Fibroblast of skin of scalp (primary cell): Measurements from ENCODE around the gene CLIC3.

ENCODE experiments used
- DNase-seq: peaks from one replicate; pipeline ENCODE4 v3.0.0-alpha.2; 2013

The CLIC3 gene

DNA sequence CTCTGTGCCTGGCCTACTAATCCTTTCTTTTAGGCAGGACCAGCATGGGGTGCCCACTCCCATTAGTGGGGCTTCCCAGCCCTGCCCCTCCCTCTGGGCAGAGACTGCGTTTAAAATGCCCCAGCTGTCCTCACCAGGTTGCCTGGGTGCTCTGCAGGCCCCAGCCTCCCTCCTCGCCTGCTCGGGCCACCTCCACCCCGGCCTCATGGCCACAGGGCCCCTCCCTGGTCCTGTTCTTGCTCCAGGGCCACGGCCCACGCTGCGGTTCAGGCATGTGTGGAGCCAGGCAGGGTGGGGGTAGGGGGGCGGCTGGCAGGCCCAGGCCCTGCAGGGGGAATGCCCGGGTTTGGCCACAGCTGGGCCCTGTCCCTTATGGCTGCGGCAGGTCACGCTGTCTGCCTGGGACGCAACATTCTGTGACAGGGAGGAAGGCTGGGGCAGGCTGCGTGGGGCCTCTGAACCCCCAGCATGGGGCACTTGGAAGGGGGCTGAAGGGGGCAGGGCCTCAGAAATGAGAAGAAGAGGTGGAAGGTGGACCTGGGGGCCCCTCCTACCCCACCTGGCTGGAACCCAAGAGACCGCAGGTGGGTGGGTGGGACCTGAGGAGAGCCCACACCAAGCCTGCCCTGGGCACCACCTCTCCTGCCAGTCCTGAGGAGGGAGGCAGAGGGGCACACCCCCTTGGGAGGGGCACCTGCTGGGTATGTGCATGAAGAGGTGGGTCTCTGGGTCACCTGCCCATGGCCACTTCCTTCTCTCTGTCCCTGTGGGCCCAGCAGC lies 44.6 kb downstream of the CLIC3 start, which contains the start of gene LCN12:
Gene LCN12, plus strand, starts transcription at position 733 of the 780 bp plus-strand sequence. CDS start 55 bp downstream, outside the sequence.
- no peak for DNase-seq

DNA sequence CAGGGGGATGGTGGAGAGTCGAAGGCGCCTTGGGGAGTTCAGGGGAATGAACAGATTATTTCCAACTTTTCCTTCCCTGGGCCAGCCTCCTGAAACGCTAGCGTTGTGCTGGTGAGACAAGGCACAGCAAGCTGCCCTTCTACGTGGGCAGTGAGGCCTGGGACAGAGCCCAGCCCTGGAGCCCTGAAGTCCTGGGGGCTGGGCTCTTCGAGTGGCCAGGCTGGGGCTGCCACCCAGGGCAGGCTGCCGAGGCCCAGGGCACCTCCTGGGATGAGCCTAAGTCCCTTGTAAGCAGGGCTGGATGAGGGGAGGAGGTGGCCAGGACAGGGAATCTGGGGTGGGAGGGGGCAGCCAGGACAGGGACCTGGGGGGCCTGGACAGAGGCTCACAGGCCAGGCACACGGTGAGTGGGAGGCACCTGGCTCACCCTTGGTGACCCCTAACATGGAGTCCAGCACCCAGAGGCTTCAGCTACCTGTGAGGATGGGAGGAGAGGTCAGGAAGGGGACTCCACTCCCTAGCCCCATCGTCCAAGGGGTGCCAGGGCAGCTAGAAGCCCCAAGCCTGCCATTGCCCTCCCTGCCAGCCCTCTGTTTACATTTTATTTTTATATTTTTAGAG lies 45.6 kb downstream of the CLIC3 start:
- no peak for DNase-seq

DNA sequence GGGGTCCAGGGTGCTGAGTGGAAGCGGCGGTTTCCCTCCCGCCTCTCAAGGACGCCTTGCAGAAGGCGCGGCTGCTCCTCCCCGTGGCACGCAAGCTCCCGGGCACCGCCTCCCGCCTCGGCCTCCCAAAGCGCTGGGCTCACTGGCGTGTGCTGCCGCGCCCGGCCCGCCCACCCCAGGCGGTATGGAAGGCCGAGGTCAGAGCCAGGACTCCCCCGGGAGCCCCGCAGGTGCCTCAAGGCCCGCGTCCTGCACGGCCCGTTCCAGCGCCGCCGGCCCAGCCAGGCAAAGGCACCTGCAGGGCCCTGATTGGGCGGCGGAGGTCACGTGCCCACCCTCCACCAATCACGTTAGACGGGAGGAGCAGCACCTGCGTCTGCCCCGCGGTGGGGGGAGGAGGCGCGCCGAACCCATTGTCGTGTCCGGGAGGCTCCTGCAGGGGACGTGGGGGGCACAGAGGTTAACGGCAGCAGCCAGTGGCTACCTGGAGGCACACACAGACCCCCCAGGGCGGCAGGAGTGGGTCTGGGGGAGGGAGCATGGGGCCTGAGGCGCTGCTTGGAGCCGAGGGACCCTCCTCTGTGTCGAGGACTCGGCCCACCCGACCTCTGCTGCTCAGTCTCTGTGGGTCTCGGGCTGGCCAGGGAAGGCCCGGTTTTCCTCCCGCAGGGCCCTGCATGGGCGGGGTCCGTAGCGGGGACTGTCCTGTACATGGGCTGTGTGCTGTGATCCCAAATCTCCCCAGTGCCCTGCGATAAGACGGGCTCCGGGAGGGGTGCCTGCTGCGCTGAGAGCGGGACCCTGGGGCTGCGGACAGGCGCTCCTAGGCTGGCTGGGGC lies 46.3 kb downstream of the CLIC3 start:
- peak; percentile 75 for DNase-seq

DNA sequence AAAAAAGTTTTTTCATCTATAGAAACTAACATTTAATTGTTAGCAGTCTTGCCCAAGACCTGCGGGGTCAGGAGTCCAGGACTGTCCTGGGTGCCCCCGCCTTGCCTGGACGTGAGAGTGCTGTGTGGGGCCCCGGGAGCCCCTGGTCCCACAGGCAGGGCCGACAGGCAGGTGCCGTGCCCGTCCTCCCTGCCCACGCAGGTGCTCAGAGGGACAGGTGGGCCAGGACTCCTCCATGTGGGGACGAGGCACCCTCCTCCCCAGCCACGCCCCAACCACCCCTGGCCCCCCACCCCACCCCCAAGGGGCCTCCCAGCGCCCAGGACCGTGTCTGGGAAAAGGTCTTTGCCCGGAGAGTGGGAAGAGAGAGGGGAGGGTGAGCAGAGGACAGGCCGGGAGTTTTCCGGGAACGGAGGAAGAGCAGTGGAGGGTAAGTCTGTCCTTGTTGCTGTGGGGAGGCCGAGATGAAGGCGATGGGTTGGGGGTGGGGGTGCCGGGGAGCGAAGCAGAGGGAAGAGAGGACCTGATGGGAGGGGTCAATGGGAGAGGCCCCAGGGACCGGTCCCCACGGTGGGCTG lies 47.0 kb downstream of the CLIC3 start:
- no peak for DNase-seq

DNA sequence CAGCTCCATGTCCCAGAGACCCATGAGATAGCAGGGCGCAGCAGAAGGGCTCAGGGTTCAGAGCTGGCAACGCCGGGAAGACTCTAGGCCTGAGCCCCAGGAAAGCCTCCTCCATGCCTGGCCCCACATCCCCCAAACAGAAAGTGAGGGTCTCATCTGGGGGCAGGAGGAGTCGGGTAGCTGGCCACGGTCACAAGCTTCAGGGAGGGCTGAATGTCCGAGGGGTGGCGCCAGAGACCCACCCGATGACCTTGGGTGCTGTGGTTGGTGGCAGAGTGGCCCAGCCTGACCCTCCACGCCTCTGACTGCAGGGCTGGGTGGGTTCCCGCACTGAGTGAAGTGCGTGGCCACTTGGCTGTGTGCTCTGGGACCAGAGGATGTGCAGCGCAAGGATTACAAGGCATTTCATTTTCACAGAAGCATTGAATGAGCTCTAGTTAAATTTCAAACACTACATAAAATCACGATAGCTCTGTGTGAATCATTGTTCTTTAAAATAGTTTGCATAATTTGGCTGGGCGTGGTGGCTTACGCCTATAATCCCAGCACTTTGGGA lies 48.3 kb downstream of the CLIC3 start:
- peak; percentile 32 for DNase-seq

DNA sequence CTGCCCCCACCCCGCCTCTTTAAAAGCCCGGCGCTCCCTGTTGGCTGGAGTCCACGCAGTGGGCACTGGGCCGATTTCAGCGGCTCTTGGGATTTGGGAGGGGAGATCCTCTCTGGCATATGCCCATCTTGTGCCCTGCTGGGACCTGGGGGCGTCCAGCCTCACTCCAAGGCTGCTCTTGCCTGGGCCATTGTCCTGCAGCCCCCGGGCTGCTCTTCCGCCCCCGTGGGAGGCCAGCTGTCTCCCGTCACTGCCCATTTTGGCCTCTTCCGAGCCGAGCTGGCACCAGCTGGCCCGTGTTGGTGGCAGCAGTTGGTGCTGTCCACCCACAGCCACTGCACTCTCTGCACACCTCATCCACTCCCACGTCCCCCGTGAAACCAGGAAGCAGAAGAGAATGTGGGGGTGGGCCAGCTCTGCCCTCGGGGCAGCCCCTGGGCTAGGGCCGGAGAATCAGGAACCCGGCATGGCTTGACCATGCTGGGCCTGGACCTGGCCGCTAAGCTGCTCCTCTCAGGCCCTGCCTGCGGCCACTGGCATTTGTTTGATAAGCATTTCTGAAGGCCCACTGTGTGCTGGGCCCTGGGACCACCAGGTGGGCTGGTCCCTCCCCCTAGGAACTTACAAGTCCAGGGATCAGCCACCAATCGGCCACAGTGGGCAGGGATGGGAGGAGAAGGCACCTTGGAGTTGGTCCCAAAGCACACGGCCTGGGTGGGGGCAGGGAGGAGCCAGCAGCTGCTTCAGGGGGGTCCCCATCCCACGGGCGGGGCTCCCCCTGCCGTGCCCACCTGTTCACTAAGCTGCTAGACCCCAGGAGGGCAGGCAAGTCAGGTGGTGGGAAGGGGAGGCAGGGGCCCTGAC lies 49.1 kb downstream of the CLIC3 start:
- DNase-seq = no peak

DNA sequence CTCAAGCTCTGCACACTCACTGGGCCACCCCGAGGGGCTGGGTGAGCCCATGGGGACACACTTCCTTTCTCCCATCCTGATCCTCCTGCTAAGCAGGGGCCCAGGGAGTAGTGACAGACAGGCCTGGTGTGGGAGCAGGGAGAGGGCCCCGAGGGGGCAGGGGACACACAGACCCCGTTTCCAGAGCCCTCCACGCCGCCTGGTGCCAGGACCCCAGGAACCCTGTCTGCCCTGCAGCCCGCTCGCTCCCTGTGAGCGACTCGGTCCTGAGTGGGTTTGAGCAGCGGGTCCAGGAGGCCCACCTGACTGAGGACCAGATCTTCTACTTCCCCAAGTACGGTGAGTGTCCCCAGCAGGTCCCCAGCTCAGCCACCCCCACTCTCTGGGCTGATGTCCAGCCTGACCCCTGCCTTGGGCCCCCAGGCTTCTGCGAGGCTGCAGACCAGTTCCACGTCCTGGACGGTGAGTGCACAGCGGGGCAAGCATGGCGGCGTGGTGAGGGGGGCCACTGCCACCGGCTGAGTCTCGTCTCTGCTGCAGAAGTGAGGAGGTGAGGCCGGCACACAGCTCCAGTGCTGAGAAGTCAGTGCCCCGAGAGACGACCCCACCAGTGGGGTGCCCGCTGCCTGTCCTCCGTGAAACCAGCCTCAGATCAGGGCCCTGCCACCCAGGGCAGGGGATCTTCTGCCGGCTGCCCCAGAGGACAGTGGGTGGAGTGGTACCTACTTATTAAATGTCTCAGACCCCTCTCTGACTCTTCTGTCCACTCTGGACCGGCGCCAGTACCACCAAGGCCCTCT lies 49.9 kb downstream of the CLIC3 start:
- no peak for DNase-seq

DNA sequence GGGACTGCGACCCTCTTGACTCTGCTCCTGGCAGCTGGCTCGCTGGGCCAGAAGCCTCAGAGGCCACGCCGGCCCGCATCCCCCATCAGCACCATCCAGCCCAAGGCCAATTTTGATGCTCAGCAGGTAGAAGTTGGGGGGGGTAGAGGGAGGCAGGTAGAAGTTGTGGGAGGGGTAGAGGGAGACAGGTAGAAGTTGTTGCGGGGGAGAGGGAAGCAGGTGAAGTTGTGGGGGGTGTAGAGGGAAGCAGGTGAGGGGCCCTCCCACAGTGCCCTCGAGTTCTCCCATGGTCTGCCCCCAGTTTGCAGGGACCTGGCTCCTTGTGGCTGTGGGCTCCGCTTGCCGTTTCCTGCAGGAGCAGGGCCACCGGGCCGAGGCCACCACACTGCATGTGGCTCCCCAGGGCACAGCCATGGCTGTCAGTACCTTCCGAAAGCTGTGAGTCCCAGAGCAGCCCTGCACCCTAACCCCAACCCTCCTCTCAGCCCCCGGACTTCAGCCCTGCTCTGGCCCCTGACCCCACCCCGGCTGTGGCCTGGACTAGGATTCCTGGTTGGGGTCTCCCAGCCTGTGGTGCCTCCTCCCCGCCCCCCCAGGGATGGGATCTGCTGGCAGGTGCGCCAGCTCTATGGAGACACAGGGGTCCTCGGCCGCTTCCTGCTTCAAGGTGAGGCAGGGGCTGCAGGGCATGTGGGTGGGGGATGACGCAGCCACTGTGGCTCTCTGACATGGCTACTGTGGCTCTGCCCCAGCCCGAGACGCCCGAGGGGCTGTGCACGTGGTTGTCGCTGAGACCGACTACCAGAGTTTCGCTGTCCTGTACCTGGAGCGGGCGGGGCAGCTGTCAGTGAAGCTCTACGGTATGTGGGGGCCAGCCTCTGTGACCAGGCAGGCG lies 50.8 kb downstream of the CLIC3 start:
- no peak for DNase-seq
